GM10266 (cell line): ENCODE data around the gene GRK1.

Experiments
- DNase-seq: peaks from one replicate; pipeline ENCODE4 v3.0.0; 2012; ENCODE audit errors: extremely low spot score
- CTCF ChIP-seq: IDR thresholded peaks from 2 replicates; pipeline ENCODE4 v1.5.1; 2012; ENCODE audit warnings: mild to moderate bottlenecking, low read depth; ENCODE audit not compliant: control insufficient read depth, insufficient read depth; ENCODE audit errors: missing control alignments

The GRK1 gene

GRCh38 chr13:113735194-113735593, 68.2 kb downstream of the GRK1 start:
- no peak for DNase-seq
- no peak for TF ChIP-seq CTCF

GRCh38 chr13:113735750-113736149, 68.7 kb downstream of the GRK1 start:
- TF ChIP-seq CTCF: no peak

GRCh38 chr13:113736258-113736731, 69.3 kb downstream of the GRK1 start:
- no peak for DNase-seq
- TF ChIP-seq CTCF: no peak

More at GRCh38 chr13:113735750-113736149, 68.7 kb downstream of the GRK1 start:
- no peak for DNase-seq

GRCh38 chr13:113737803-113738202, 70.8 kb downstream of the GRK1 start:
- DNase-seq: no peak
- no peak for TF ChIP-seq CTCF

- no peak for DNase-seq
- no peak for TF ChIP-seq CTCF
Observed at GRCh38 chr13:113739527-113740285, 72.7 kb downstream of the GRK1 start.

- DNase-seq: no peak
- TF ChIP-seq CTCF: no peak
Observed at GRCh38 chr13:113740286-113740556, 73.2 kb downstream of the GRK1 start.

- no peak for TF ChIP-seq CTCF
- no peak for DNase-seq
Observed at GRCh38 chr13:113740661-113741060, 73.6 kb downstream of the GRK1 start.
